CD4-positive, alpha-beta T cell treated with Interleukin-2 at 100 ng/mL for 4 hours (primary cell): ENCODE results near the gene RNF223.
"Not testable (repeated sequence)": the region's sequence is repeated elsewhere in the genome, so short reads cannot be mapped to it uniquely, and the experiment has no call there.

Source experiments
- DNase-seq: peaks from one replicate; pipeline ENCODE4 v3.0.0-alpha.2; 2020; ENCODE audit warnings: low spot score

RNF223 gene

GRCh38 chr1:1059494-1060280 is 14.4 kb downstream of the RNF223 start:
- DNase-seq = peak; percentile 92

- no peak for DNase-seq
These were observed 15.1 kb downstream of the RNF223 start for GRCh38 chr1:1058921-1059493.

- no peak for DNase-seq
These were observed 15.8 kb downstream of the RNF223 start for GRCh38 chr1:1058088-1058905.

- DNase-seq = not testable (repeated sequence)
These were observed 16.4 kb downstream of the RNF223 start for GRCh38 chr1:1057769-1058087.

- DNase-seq = no peak
These were observed 18.0 kb downstream of the RNF223 start for GRCh38 chr1:1055841-1056736.

GRCh38 chr1:1054971-1055370 is 19.1 kb downstream of the RNF223 start:
- no peak for DNase-seq

DNA sequence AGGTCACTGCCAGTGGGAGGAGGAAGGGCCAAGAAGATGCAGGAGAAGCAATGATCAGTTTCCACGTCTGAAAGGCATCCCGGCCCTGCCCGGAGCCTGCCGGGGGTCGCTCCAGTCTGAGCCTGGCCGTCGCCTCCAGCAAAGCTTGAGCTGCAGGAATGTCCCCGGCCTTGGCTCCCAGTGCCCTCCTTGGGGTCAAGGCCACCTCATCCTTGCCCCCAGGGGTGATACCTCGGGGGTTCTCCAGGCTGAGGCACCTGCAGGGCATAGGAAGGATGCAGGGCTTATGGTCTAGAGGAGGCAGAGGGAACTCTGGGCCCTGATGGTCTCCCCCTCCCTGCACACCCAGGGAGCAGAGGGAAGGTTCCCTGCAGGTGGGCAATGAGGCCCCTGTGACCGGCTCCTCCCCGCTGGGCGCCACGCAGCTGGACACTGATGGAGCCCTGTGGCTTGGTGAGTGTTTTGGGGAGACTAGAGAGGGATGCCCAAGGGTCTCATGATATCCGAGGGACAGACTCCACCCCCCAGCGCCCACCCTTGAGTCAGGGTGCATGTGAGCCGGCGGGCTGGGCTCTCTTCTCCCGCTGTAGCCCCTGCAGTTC is 19.9 kb downstream of the RNF223 start:
- no peak for DNase-seq

DNA sequence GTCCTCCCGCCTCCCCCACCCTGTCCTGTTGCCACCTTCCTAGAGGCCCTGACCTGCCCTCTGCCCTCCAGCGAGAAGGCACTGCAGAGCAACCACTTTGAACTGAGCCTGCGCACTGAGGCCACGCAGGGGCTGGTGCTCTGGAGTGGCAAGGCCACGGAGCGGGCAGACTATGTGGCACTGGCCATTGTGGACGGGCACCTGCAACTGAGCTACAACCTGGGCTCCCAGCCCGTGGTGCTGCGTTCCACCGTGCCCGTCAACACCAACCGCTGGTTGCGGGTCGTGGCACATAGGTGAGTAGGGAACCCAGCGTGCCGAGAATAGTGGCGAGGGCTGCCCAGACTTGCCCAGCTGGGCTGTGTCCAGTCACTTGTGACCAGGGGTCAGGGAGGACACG is 20.4 kb downstream of the RNF223 start:
- DNase-seq = no peak

GRCh38 chr1:1053022-1053421 is 21.1 kb downstream of the RNF223 start:
- no peak for DNase-seq

GRCh38 chr1:1052003-1052840 is 21.9 kb downstream of the RNF223 start:
- DNase-seq = no peak

DNA sequence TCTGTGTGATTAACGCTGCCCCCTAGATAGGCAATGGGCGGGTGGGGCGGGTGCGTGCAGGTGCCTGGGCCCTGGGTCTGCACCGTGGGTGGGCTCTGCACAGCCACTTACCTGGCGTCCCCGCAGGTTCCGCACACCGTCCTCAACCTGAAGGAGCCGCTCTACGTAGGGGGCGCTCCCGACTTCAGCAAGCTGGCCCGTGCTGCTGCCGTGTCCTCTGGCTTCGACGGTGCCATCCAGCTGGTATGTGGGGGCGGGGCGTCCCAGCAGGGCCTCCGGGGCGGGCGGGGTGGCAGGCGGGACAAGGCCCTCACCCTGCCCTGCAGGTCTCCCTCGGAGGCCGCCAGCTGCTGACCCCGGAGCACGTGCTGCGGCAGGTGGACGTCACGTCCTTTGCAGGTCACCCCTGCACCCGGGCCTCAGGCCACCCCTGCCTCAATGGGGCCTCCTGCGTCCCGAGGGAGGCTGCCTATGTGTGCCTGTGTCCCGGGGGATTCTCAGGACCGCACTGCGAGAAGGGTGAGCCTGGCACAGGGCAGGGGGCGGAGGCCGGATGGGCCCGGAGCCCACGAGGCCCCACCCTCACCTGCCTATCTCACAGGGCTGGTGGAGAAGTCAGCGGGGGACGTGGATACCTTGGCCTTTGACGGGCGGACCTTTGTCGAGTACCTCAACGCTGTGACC is 22.8 kb downstream of the RNF223 start:
- no peak for DNase-seq

- no peak for DNase-seq
These were observed 23.5 kb downstream of the RNF223 start for GRCh38 chr1:1050577-1051052.

DNA sequence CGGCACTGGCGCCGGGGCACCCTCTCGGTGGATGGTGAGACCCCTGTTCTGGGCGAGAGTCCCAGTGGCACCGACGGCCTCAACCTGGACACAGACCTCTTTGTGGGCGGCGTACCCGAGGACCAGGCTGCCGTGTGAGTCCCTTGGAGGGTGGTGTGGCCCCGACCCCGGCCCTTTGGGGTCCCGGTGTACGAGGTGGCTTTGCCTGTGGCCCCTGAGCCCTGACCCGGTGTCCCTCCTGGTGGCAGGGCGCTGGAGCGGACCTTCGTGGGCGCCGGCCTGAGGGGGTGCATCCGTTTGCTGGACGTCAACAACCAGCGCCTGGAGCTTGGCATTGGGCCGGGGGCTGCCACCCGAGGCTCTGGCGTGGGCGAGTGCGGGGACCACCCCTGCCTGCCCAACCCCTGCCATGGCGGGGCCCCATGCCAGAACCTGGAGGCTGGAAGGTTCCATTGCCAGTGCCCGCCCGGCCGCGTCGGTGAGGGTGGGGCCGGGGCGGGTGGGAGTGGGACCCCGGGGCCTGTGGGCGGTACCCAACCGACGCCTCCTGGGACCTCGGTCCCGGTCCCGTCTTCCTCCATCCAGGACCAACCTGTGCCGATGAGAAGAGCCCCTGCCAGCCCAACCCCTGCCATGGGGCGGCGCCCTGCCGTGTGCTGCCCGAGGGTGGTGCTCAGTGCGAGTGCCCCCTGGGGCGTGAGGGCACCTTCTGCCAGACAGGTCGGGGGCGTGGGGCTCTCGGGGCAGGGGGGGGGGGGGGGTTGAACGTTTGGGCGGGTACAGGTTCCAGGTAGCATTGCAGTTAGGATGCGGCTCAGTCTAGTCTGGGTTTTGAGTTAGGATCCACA is 24.6 kb downstream of the RNF223 start:
- no peak for DNase-seq

DNA sequence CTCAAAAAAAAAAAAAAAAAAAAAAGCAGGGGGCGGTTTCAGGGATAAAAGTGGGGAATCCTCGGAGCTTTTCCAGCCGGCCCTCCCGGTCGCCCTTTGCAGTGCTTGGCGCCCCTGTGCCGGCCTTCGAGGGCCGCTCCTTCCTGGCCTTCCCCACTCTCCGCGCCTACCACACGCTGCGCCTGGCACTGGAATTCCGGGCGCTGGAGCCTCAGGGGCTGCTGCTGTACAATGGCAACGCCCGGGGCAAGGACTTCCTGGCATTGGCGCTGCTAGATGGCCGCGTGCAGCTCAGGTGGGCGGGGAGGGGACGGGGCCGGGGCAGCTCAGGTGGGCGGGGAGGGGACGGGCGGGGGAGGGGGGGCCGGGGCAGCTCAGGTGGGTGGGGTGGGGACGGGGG is 25.3 kb downstream of the RNF223 start:
- no peak for DNase-seq

- DNase-seq = no peak
These were observed 26.1 kb downstream of the RNF223 start for GRCh38 chr1:1047963-1048362.

- DNase-seq = no peak
These were observed 26.7 kb downstream of the RNF223 start for GRCh38 chr1:1047407-1047806.

DNA sequence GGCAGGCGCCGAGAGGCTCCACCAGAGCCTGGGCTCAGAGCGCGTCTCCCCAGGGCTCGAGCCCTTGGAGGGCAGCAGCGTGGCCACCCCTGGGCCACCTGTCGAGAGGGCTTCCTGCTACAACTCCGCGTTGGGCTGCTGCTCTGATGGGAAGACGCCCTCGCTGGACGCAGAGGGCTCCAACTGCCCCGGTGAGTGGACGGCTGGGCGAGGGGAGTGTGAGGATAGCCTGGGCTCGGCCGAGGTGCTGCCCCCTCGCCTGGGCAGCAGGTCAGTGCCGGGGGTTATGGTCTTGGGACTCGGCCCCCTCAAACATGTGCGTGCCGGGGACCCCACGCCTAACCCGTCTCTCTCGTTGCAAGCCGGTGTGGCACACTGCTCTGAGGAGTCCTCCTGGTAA is 27.3 kb downstream of the RNF223 start:
- no peak for DNase-seq

- no peak for DNase-seq
These were observed 27.9 kb downstream of the RNF223 start for GRCh38 chr1:1046243-1046642.

DNA sequence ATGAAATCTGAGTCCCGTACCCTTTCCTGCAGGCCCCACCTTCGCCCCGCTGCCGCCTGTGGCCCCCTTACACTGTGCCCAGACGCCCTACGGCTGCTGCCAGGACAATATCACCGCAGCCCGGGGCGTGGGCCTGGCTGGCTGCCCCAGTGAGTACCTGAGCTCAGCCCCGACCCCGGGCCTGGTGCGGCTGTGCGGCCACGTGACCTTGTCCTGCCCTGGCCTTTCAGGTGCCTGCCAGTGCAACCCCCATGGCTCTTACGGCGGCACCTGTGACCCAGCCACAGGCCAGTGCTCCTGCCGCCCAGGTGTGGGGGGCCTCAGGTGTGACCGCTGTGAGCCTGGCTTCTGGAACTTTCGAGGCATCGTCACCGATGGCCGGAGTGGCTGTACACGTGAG is 29.0 kb downstream of the RNF223 start:
- DNase-seq = no peak
